HEK293 (cell line): ENCODE data around the gene ERVMER34-1.

ENCODE experiments used
- CTCF ChIP-seq: fragments of 450-650 bp; formaldehyde crosslinking; IDR thresholded peaks from 2 replicates; pipeline ENCODE4 v1.5.1; 2016; ENCODE audit warnings: missing biosample characterization, missing genetic modification characterization
- PATZ1 ChIP-seq: fragments of 450-650 bp; formaldehyde crosslinking; IDR thresholded peaks from 2 replicates; pipeline ENCODE4 v1.5.1; 2016; ENCODE audit warnings: missing biosample characterization, missing genetic modification characterization
- TCF7L2 ChIP-seq: IDR thresholded peaks from 2 replicates; pipeline ENCODE4 v1.6.1; 2011; ENCODE audit warnings: low read depth, mild to moderate bottlenecking, inconsistent platforms, low read length, moderate library complexity, borderline replicate concordance
- ZBTB21 ChIP-seq: fragments of 450-650 bp; formaldehyde crosslinking; IDR thresholded peaks from 2 replicates; pipeline ENCODE4 v1.5.1; 2017; ENCODE audit warnings: missing biosample characterization, missing genetic modification characterization
- ZNF112 ChIP-seq: fragments of 450-650 bp; formaldehyde crosslinking; IDR thresholded peaks from 2 replicates; pipeline ENCODE4 v1.5.0; 2017; ENCODE audit warnings: missing biosample characterization, missing genetic modification characterization
- ZNF239 ChIP-seq: fragments of 450-650 bp; formaldehyde crosslinking; IDR thresholded peaks from 2 replicates; pipeline ENCODE4 v1.5.1; 2016; ENCODE audit warnings: missing biosample characterization, missing genetic modification characterization
- ZNF366 ChIP-seq: fragments of 450-650 bp; formaldehyde crosslinking; conservative IDR thresholded peaks from 2 replicates; pipeline ENCODE4 v1.5.1; 2016; ENCODE audit warnings: missing biosample characterization, missing genetic modification characterization
- ZNF510 ChIP-seq: fragments of 450-650 bp; formaldehyde crosslinking; IDR thresholded peaks from 2 replicates; pipeline ENCODE4 v1.5.1; 2018; ENCODE audit warnings: mild to moderate bottlenecking, missing genetic modification characterization, missing biosample characterization; ENCODE audit not compliant: insufficient replicate concordance
- ZNF514 ChIP-seq: fragments of 450-650 bp; formaldehyde crosslinking; IDR thresholded peaks from 2 replicates; pipeline ENCODE4 v1.5.1; 2016; ENCODE audit warnings: missing biosample characterization, missing genetic modification characterization

- TF ChIP-seq CTCF (tag by site-specific recombination) (no peak), TCF7L2 (no peak), ZNF112 (tag by site-specific recombination) (no peak), ZNF514 (tag by site-specific recombination) (no peak), ZNF366 (no peak), ZNF239 (tag by site-specific recombination) (no peak), PATZ1 (tag by site-specific recombination) (no peak), ZNF510 (tag by site-specific recombination) (no peak), ZBTB21 (tag by site-specific recombination) (no peak)
These were observed 47.1 kb downstream of the ERVMER34-1 start for GRCh38 chr4:52704133-52704532.
